OCI-LY1 (cell line): ENCODE results near the gene KRT10.

Experiments used
- H2AFZ ChIP-seq: fragments of 200-600 bp; sonication (generic), shearing (Covaris generic); 2 replicates; pipeline ENCODE4 v1.6.0; 2014; ENCODE audit warnings: antibody characterized with exemption, mild to moderate bottlenecking, low read length
- H3F3A ChIP-seq: fragments of 200-600 bp; sonication (generic), shearing (Covaris generic); 2 replicates; pipeline ENCODE4 v1.6.0; 2014; ENCODE audit warnings: mild to moderate bottlenecking, antibody characterized with exemption, low read length, moderate library complexity; ENCODE audit not compliant: insufficient read depth
- H3K27ac ChIP-seq: fragments of 200-600 bp; sonication (generic); 2 replicates; pipeline ENCODE4 v1.5.1; 2014; ENCODE audit warnings: low read length, mixed run types, mild to moderate bottlenecking, low read depth; ENCODE audit not compliant: poor library complexity, severe bottlenecking
- H3K27me3 ChIP-seq: fragments of 200-600 bp; sonication (generic); 2 replicates; pipeline ENCODE4 v1.6.0; 2014; ENCODE audit warnings: antibody characterized with exemption, mild to moderate bottlenecking, low read length, moderate library complexity; ENCODE audit not compliant: insufficient read depth
- H3K36me3 ChIP-seq: fragments of 200-600 bp; sonication (generic); 2 replicates; pipeline ENCODE4 v1.6.1; 2014; ENCODE audit warnings: mild to moderate bottlenecking, antibody characterized with exemption, low read length, moderate library complexity, mixed read lengths; ENCODE audit not compliant: insufficient read depth
- H3K4me1 ChIP-seq: fragments of 200-600 bp; sonication (generic); 2 replicates; pipeline ENCODE4 v1.5.1; 2014; ENCODE audit warnings: mild to moderate bottlenecking, low read length, moderate library complexity; ENCODE audit not compliant: insufficient read depth, severe bottlenecking
- H3K4me2 ChIP-seq: fragments of 200-600 bp; sonication (generic), shearing (Covaris generic); 2 replicates; pipeline ENCODE4 v1.6.1; 2014; ENCODE audit warnings: low read length
- H3K4me3 ChIP-seq: fragments of 200-600 bp; sonication (generic); 2 replicates; pipeline ENCODE4 v1.5.1; 2014; ENCODE audit warnings: low read length, low read depth, mild to moderate bottlenecking, mixed read lengths; ENCODE audit not compliant: poor library complexity, severe bottlenecking
- H3K79me2 ChIP-seq: fragments of 200-600 bp; shearing (Covaris generic); 2 replicates; pipeline ENCODE4 v1.6.1; 2016; ENCODE audit warnings: mixed run types, low read length, mixed read lengths; ENCODE audit not compliant: insufficient read depth
- H3K9ac ChIP-seq: fragments of 200-600 bp; sonication (generic), shearing (Covaris generic); 2 replicates; pipeline ENCODE4 v1.6.1; 2014; ENCODE audit warnings: mild to moderate bottlenecking, low read length, mixed read lengths
- H3K9me2 ChIP-seq: fragments of 200-600 bp; sonication (generic), shearing (Covaris generic); 2 replicates; pipeline ENCODE4 v1.6.1; 2014; ENCODE audit warnings: low read depth, mild to moderate bottlenecking, low read length, mixed read lengths
- H3K9me3 ChIP-seq: fragments of 200-600 bp; shearing (Covaris generic); 2 replicates; pipeline ENCODE4 v1.6.1; 2014; ENCODE audit warnings: low read length, mixed read lengths
- H4K20me1 ChIP-seq: fragments of 200-600 bp; sonication (generic), shearing (Covaris generic); 2 replicates; pipeline ENCODE4 v1.6.0; 2016; ENCODE audit warnings: mild to moderate bottlenecking, low read length; ENCODE audit not compliant: insufficient read depth
- CTCF ChIP-seq: fragments of 200-600 bp; sonication (generic), shearing (Covaris generic); IDR thresholded peaks from 2 replicates; pipeline ENCODE4 v1.5.1; 2017; ENCODE audit warnings: mild to moderate bottlenecking, antibody characterized with exemption, low read length, moderate library complexity, mixed read lengths
- EZH2 ChIP-seq: fragments of 200-600 bp; sonication (generic), shearing (Covaris generic); IDR thresholded peaks from 2 replicates; pipeline ENCODE4 v1.8.0; 2017; ENCODE audit warnings: borderline replicate concordance, mixed run types, mild to moderate bottlenecking, antibody characterized with exemption, low read length, moderate library complexity, mixed read lengths

KRT10 gene

DNA sequence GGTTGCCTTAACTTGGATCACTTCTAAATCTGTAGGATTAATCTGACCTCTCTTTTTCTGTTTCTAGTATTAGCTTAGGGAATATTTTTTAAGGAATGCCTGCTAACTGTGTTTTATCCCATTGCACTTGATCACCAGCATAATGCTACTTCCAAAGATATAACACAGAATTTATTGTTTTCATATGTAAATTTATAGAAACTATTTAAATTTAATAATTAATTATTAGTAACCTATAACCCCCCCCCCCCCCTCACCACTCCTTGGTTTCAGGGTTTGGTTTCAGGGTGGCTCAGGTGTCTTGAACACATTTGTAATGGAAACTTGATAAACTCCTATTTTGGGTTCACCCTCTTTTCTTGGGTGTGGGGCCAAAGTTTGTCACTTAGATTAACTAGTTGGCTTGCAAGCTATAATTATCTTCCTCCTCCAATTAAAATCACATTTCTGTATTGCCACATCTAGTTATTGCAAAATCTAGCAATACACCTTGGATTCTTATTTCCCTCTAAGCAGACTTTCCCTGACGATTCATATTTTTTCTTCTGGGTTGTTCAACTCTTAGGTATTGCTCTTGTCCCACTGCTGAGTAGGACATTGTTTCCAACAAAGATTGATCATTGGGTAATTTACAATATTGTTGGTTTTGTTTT lies 26.3 kb upstream of the KRT10 start:
- Histone ChIP-seq H3K9me2 (no peaks in the 10 kb centered on the region), H3K27ac (no peak overlapping the region), H4K20me1 (no peaks in the 10 kb centered on the region), H3K79me2 (no peaks in the 10 kb centered on the region), H2AFZ (no peak overlapping the region), H3K36me3 (no peaks in the 10 kb centered on the region), H3K4me1 (no peaks in the 10 kb centered on the region), H3K9ac (no peak overlapping the region), H3K27me3 (no peaks in the 10 kb centered on the region; the same call in 1 of the 2 replicates), H3F3A (no peaks in the 10 kb centered on the region), H3K4me3 (no peak overlapping the region), H3K4me2 (no peak overlapping the region), H3K9me3 (no peaks in the 10 kb centered on the region)
- TF ChIP-seq CTCF, result no peak
- TF ChIP-seq EZH2, result no peak

- Histone ChIP-seq H3K9me2 (no peaks in the 10 kb centered on the region), H3K9me3 (no peaks in the 10 kb centered on the region), H4K20me1 (no peaks in the 10 kb centered on the region), H3K79me2 (no peaks in the 10 kb centered on the region), H3K27ac (no peak overlapping the region), H3K9ac (no peak overlapping the region), H3K4me3 (no peak overlapping the region), H3F3A (no peaks in the 10 kb centered on the region), H3K36me3 (no peaks in the 10 kb centered on the region), H3K27me3 (no peaks in the 10 kb centered on the region; the same call in 1 of the 2 replicates), H3K4me2 (no peak overlapping the region), H2AFZ (no peak overlapping the region), H3K4me1 (no peaks in the 10 kb centered on the region)
- no peak for TF ChIP-seq CTCF
- no peak for TF ChIP-seq EZH2
Measured at GRCh38 chr17:40846515-40847144, 24.2 kb upstream of the KRT10 start.

DNA sequence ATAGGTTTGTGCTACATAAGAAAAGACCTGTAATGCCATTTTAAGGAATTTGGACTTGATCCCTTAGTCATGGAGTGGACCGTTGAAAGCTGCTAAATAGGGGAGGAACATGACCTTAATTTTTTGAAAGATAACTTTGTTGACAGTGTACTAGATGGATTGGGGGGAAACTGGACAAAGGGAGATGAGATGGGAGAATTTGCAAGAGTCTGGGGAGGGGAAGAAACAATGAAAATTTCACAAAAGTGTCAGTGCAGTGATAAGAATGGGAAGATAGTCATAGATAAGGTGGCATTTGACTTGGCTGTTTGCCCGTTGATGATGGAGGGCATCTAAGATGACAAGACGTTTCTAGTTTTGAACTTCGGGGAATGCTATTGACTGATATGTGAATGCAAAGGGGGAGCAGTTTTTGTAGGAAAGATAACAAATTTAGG lies 22.3 kb upstream of the KRT10 start:
- no peak for TF ChIP-seq EZH2
- no peak for TF ChIP-seq CTCF
- H4K20me1 ChIP-seq, result no peaks in the 10 kb centered on the region
- no peaks in the 10 kb centered on the region for H3F3A ChIP-seq
- H3K4me2 ChIP-seq, result no peak overlapping the region
- H2AFZ ChIP-seq, result no peak overlapping the region
- no peaks in the 10 kb centered on the region for H3K9me2 ChIP-seq
- no peak overlapping the region for H3K27ac ChIP-seq
- no peaks in the 10 kb centered on the region for H3K9me3 ChIP-seq
- no peak overlapping the region for H3K4me3 ChIP-seq
- H3K36me3 ChIP-seq, result no peaks in the 10 kb centered on the region
- H3K79me2 ChIP-seq, result no peaks in the 10 kb centered on the region
- no peak overlapping the region for H3K9ac ChIP-seq
- H3K27me3 ChIP-seq, result no peaks in the 10 kb centered on the region; the same call in 1 of the 2 replicates
- H3K4me1 ChIP-seq, result no peaks in the 10 kb centered on the region
